Stimulated activated CD4-positive, alpha-beta T cell treated with anti-CD3 and anti-CD28 coated beads, TNF-alpha, amount 100 ng/mL, for 4 hours (primary cell): Measurements from ENCODE around the gene PTS.

ENCODE experiments used
- DNase-seq, 3 experiments: peaks; one replicate each; pipeline ENCODE4 v3.0.0-alpha.2; 2020; ENCODE audit warnings: low read depth in 3 of 3

PTS gene

GRCh38 chr11:112221274-112221835 lies 4.9 kb upstream of the PTS start:
- no peak for DNase-seq

- no peak for DNase-seq
Measured at GRCh38 chr11:112222303-112222702, 3.9 kb upstream of the PTS start.

GRCh38 chr11:112223121-112223520 lies 3.1 kb upstream of the PTS start:
- no peak for DNase-seq

GRCh38 chr11:112223754-112224532 lies 2.3 kb upstream of the PTS start:
- DNase-seq, result no peak

- peak in 1 of 3 experiments; percentile 5 for DNase-seq
Measured at GRCh38 chr11:112225753-112226061, 521 bp upstream of the PTS start.

DNA sequence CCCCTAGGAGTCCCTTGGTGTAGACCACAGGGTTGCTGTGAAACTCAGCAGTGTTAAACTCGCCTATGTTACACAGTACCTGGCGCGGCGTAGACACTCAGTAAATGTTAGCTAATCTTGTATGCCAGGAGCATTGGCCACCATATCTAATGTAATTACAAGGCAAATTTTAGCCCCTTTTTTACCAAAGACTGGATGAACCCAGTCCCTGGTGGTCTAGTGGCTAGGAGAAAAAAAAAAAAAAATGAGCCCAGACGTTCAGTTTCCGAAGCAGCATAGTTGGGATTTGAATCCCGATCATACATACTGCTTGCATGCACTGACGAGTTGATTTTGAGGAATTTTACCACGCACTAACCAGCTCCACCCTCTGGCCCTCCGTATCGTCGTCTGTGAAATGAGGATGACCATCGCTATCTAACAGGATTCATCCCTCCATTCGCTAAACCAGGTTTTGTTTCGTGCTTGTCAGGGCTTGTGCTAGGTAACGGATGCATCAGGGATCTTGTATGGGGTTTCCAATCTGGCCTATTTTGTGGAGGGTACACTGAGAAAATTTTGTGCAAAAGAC lies 688 bp downstream of the PTS start:
- no peak for DNase-seq

DNA sequence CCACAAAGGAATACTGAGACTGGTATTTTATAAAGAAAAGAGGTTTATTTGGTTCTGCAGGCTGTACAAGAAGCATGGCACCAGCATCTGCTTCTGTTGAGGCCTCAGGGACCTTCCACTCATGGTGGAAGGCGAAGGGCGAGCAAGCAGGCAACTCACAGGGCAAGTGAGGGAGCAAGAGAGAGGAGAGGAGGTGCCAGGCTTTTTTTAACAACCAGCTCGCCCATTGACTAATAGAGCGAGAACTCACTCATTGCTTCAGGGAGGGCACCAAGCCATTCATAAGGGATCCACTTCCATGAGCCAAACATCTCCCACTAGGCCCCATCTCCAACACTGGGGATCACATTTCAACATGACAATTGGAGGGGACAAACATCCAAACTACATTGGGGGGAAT lies 1.2 kb downstream of the PTS start:
- DNase-seq, result no peak

DNA sequence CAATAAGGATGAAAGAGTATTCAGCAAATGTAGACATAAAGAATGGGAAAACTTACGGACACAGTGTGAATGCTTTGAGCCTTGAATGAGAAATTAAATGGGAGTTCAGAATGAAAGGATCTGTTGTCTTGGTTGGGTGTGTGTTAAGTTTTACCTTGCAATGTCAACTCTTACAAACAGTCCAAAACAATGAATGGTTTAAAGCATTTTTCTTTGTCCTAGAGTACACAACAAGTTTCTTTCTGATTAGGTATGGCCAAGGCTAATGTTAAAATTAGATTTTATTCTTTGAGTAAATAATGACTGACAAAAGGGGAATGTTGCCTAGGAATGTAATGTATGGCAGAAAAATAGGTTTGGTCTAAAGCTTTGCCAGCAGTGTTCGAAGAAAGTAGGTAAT lies 2.5 kb downstream of the PTS start:
- no peak for DNase-seq

- no peak for DNase-seq
Measured at GRCh38 chr11:112229159-112229558, 2.9 kb downstream of the PTS start.

- no peak for DNase-seq
Measured at GRCh38 chr11:112229746-112230433, 3.7 kb downstream of the PTS start.

DNA sequence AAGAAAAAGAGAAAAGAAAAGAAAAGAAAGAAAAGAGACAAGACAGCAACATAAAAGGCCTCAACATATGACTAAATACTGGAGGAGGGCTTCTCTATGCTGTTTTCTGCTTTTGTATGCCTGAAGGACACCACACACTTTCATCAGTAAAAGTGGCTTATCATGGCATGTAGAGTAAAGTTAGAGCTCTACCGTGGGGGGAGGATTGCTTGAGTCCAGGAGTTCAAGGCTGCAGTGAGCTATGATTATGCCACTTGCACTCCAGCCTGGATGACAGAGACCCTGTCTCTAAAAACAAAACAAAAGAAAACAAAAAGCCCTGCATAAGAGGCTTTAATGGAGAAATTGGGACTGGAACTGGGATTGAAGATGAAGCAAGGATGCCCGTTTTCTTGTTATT lies 5.7 kb downstream of the PTS start:
- DNase-seq, result no peak

- no peak for DNase-seq
Measured at GRCh38 chr11:112235750-112236390, 9.6 kb downstream of the PTS start.

DNA sequence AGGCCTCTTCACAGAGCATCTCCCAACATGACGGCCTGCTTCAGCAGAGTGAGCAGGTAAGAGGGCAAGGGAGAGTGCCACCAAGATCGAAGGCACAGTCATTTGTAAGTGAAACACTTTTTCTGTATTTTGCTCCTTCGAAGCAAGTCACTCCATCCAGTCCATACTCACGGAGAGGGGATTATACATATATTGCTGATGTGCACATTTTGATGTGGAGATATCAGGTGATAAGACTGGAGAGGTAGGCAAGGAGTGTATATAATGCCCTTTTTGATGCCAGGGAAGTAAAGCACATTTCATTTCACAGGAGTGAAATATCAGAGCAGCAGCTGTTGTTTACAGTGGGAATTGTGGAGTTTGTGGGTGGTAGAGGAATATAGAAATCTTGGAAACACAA lies 11.2 kb downstream of the PTS start:
- no peak for DNase-seq

- DNase-seq, result no peak
Measured at GRCh38 chr11:112238041-112238440, 11.8 kb downstream of the PTS start.

GRCh38 chr11:112241486-112241885 lies 15.3 kb downstream of the PTS start:
- no peak for DNase-seq

DNA sequence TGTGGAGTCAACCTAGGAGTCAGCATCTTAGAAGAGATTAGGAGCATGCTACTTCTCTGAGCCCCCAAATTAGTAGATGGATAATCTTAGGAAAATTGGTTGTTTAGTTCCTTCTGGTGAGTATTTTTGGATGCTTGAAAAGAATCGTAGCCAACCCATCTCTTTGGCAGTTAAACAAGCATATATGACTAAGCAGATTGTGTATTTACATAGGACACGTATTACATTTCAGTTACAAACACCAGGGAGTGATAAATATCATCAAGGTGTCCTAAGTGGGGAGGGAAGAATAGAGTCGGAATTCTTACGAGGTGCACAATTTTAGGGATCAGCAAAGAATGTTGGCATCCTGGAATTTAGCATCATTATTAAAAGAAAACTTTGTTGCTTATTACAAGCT lies 21.0 kb downstream of the PTS start:
- no peak for DNase-seq

- no peak for DNase-seq
Measured at GRCh38 chr11:112248201-112248600, 22.0 kb downstream of the PTS start.

DNA sequence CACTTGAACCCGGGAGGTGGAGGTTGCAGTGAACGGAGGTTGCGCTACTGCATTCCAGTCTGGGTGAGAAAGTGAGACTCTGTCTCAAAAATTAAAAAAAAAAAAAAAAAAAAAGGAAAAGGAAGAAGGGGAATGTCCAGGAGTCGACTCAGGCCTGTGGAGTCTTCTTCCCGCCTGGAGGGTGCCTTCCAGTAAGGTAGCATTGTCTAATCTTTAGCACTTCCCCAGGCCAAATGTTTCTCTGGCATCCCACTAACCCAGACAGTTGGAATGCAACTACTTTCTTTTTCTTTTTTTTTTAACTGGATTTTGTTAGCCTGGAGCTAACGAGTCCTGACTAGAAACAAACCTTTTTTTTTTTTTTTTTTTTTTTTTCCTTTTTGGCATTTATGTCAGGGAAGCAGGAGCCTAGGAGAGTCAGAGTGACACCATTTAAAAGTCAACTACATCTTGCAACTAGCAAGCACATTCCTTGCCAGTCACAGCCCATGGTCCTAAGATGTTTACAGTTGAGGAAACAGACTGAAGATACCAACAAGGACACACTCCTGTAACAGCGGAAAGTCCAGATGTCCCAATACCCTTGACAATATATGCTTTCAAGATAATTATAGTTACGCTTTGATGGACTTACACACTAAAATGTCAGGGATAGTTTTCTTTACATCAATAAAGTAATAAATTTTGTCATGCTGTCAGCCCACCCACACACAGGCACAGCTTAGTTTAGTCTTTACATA lies 23.8 kb downstream of the PTS start:
- DNase-seq, result no peak

GRCh38 chr11:112253605-112254242 lies 27.5 kb downstream of the PTS start:
- DNase-seq, result no peak

DNA sequence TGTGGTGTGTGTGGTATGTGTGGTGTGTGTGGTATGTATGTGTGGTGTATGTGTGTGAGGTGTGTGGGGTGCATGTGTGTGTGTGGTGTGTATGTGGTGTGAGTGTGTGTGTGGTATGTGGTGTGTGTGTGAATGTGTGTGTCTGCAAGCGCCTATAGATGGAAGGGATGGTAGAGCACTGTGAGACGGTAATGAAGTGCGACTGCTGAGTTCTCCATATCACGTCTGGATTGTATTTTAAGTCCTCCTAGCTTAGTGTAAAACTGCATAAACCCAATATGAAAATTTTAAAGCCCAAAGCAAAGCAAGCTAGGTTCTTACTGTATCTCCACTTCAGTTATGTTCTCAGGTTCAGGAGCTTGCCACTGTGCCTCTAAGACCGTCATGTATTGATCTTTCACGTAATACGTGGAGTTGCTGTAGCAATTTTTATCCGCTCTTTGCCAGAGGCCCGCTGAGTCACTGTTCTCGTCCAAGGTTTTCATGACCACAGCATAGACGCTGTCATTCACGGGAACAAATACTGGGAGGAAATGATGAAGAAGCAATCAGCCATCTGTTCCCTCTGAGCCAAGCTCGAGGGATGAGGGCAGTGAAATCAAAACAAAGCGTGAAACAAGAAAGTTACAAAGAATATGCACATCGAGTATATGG lies 29.0 kb downstream of the PTS start:
- no peak for DNase-seq

DNA sequence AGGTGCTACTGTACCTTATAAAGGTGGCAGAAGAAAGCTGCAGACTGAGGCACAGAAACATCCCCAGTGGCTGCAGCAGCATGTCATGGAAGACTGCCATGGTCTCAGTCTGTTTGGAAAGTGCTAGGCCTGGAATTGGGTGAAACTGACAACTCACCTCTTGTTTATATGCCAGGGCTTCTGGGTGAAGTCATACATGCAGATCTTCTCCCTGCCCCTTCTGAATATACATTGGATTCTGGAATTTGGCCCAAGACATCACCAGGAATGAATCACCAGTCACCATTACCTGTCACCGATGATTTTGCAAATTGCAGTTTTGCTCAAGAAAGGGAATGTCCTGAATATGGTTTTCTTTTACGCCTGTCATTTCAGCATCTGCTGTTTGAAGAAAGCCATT lies 34.3 kb downstream of the PTS start, which contains the start of gene PLET1:
Gene PLET1, minus strand, starts transcription at position 371 of the 400 bp plus-strand sequence. Its CDS starts 271 bp downstream, at position 100.
- DNase-seq, result no peak
